ENCODE results near the gene EML1.
A peak's percentile ranks its signal among the peaks of the same experiment; 100 is the strongest.
"Not testable (repeated sequence)": the region's sequence is repeated elsewhere in the genome, so short reads cannot be mapped to it uniquely, and the experiment has no call there.

Gene EML1

GRCh38 chr14:99757331-99758070 lies 35.7 kb upstream of the EML1 start:
- no peak overlapping the region for H3K4me3 ChIP-seq (ENCODE audit: low read depth, low read length)
- H2AFZ ChIP-seq (ENCODE audit: low read length, unreplicated experiment) = no peak overlapping the region
- H3K4me1 ChIP-seq (ENCODE audit: control insufficient read depth, insufficient read depth, low read length, unreplicated experiment) = peaks cover 62% of the 10 kb centered on the region
- H3K79me2 ChIP-seq (ENCODE audit: control insufficient read depth, insufficient read depth, low read length, unreplicated experiment) = no peaks in the 10 kb centered on the region
- no peaks in the 10 kb centered on the region for H3K36me3 ChIP-seq (ENCODE audit: insufficient read depth, low read length)
- H3K27me3 ChIP-seq (ENCODE audit: insufficient read depth, low read length) = no peaks in the 10 kb centered on the region
- peak overlapping the region; percentile 88 for H3K27ac ChIP-seq (ENCODE audit: low read depth, low read length)

- Histone ChIP-seq H3K27ac (ENCODE audit: low read depth, low read length) (peak overlapping the region; percentile 88), H2AFZ (ENCODE audit: low read length, unreplicated experiment) (no peak overlapping the region), H3K4me1 (ENCODE audit: control insufficient read depth, insufficient read depth, low read length, unreplicated experiment) (peaks cover 55% of the 10 kb centered on the region), H3K79me2 (ENCODE audit: control insufficient read depth, insufficient read depth, low read length, unreplicated experiment) (no peaks in the 10 kb centered on the region), H3K27me3 (ENCODE audit: insufficient read depth, low read length) (no peaks in the 10 kb centered on the region), H3K36me3 (ENCODE audit: insufficient read depth, low read length) (no peaks in the 10 kb centered on the region), H3K4me3 (ENCODE audit: low read depth, low read length) (no peak overlapping the region)
Measured at GRCh38 chr14:99758121-99758821, 34.9 kb upstream of the EML1 start.

GRCh38 chr14:99758872-99759545 lies 34.2 kb upstream of the EML1 start:
- H3K36me3 ChIP-seq (ENCODE audit: insufficient read depth, low read length) = no peaks in the 10 kb centered on the region
- H3K4me3 ChIP-seq (ENCODE audit: low read depth, low read length) = no peak overlapping the region
- no peaks in the 10 kb centered on the region for H3K27me3 ChIP-seq (ENCODE audit: insufficient read depth, low read length)
- H2AFZ ChIP-seq (ENCODE audit: low read length, unreplicated experiment) = no peak overlapping the region
- H3K27ac ChIP-seq (ENCODE audit: low read depth, low read length) = no peak overlapping the region
- H3K79me2 ChIP-seq (ENCODE audit: control insufficient read depth, insufficient read depth, low read length, unreplicated experiment) = no peaks in the 10 kb centered on the region
- H3K4me1 ChIP-seq (ENCODE audit: control insufficient read depth, insufficient read depth, low read length, unreplicated experiment) = peaks cover 48% of the 10 kb centered on the region

- H3K4me1 ChIP-seq (ENCODE audit: control insufficient read depth, insufficient read depth, low read length, unreplicated experiment) = peaks cover 43% of the 10 kb centered on the region
- H3K36me3 ChIP-seq (ENCODE audit: insufficient read depth, low read length) = no peaks in the 10 kb centered on the region
- no peaks in the 10 kb centered on the region for H3K79me2 ChIP-seq (ENCODE audit: control insufficient read depth, insufficient read depth, low read length, unreplicated experiment)
- H3K27me3 ChIP-seq (ENCODE audit: insufficient read depth, low read length) = no peaks in the 10 kb centered on the region
- H3K4me3 ChIP-seq (ENCODE audit: low read depth, low read length) = no peak overlapping the region
- H2AFZ ChIP-seq (ENCODE audit: low read length, unreplicated experiment) = no peak overlapping the region
- no peak overlapping the region for H3K27ac ChIP-seq (ENCODE audit: low read depth, low read length)
Measured at GRCh38 chr14:99759546-99759925, 33.7 kb upstream of the EML1 start.

- Histone ChIP-seq H3K4me1 (ENCODE audit: control insufficient read depth, insufficient read depth, low read length, unreplicated experiment) (peaks cover 30% of the 10 kb centered on the region), H3K4me3 (ENCODE audit: low read depth, low read length) (no peak overlapping the region), H3K27ac (ENCODE audit: low read depth, low read length) (no peak overlapping the region), H3K79me2 (ENCODE audit: control insufficient read depth, insufficient read depth, low read length, unreplicated experiment) (no peaks in the 10 kb centered on the region), H3K36me3 (ENCODE audit: insufficient read depth, low read length) (no peaks in the 10 kb centered on the region), H2AFZ (ENCODE audit: low read length, unreplicated experiment) (no peak overlapping the region), H3K27me3 (ENCODE audit: insufficient read depth, low read length) (no peaks in the 10 kb centered on the region)
Measured at GRCh38 chr14:99760817-99761216, 32.4 kb upstream of the EML1 start.

- H2AFZ ChIP-seq (ENCODE audit: low read length, unreplicated experiment); H3K79me2 ChIP-seq (ENCODE audit: control insufficient read depth, insufficient read depth, low read length, unreplicated experiment); H3K36me3 ChIP-seq (ENCODE audit: insufficient read depth, low read length); H3K27ac ChIP-seq (ENCODE audit: low read depth, low read length); H3K27me3 ChIP-seq (ENCODE audit: insufficient read depth, low read length); H3K4me3 ChIP-seq (ENCODE audit: low read depth, low read length): not testable (repeated sequence)
- peaks cover 23% of the 10 kb centered on the region for H3K4me1 ChIP-seq (ENCODE audit: control insufficient read depth, insufficient read depth, low read length, unreplicated experiment)
Measured at GRCh38 chr14:99762911-99763310, 30.3 kb upstream of the EML1 start.

GRCh38 chr14:99763527-99764221 lies 29.5 kb upstream of the EML1 start:
- no peaks in the 10 kb centered on the region for H3K27me3 ChIP-seq (ENCODE audit: insufficient read depth, low read length)
- H3K27ac ChIP-seq (ENCODE audit: low read depth, low read length) = no peak overlapping the region
- no peak overlapping the region for H3K4me3 ChIP-seq (ENCODE audit: low read depth, low read length)
- no peaks in the 10 kb centered on the region for H3K36me3 ChIP-seq (ENCODE audit: insufficient read depth, low read length)
- no peaks in the 10 kb centered on the region for H3K79me2 ChIP-seq (ENCODE audit: control insufficient read depth, insufficient read depth, low read length, unreplicated experiment)
- H2AFZ ChIP-seq (ENCODE audit: low read length, unreplicated experiment) = no peak overlapping the region
- H3K4me1 ChIP-seq (ENCODE audit: control insufficient read depth, insufficient read depth, low read length, unreplicated experiment) = peaks cover 19% of the 10 kb centered on the region

GRCh38 chr14:99764222-99764706 lies 28.9 kb upstream of the EML1 start:
- Histone ChIP-seq H3K4me1 (ENCODE audit: control insufficient read depth, insufficient read depth, low read length, unreplicated experiment) (peaks cover 15% of the 10 kb centered on the region), H3K27ac (ENCODE audit: low read depth, low read length) (no peak overlapping the region)

GRCh38 chr14:99768381-99768780 lies 24.8 kb upstream of the EML1 start:
- H3K36me3 ChIP-seq (ENCODE audit: insufficient read depth, low read length) = no peaks in the 10 kb centered on the region
- H2AFZ ChIP-seq (ENCODE audit: low read length, unreplicated experiment) = no peak overlapping the region
- peaks cover 15% of the 10 kb centered on the region for H3K4me1 ChIP-seq (ENCODE audit: control insufficient read depth, insufficient read depth, low read length, unreplicated experiment)
- no peaks in the 10 kb centered on the region for H3K27me3 ChIP-seq (ENCODE audit: insufficient read depth, low read length)
- H3K79me2 ChIP-seq (ENCODE audit: control insufficient read depth, insufficient read depth, low read length, unreplicated experiment) = no peaks in the 10 kb centered on the region
- H3K4me3 ChIP-seq (ENCODE audit: low read depth, low read length) = no peak overlapping the region
- H3K27ac ChIP-seq (ENCODE audit: low read depth, low read length) = peak overlapping the region; percentile 84; the same call in 1 of the 2 replicates

More at GRCh38 chr14:99764222-99764706, 28.9 kb upstream of the EML1 start:
- no peaks in the 10 kb centered on the region for H3K79me2 ChIP-seq (ENCODE audit: control insufficient read depth, insufficient read depth, low read length, unreplicated experiment)
- no peaks in the 10 kb centered on the region for H3K27me3 ChIP-seq (ENCODE audit: insufficient read depth, low read length)
- no peaks in the 10 kb centered on the region for H3K36me3 ChIP-seq (ENCODE audit: insufficient read depth, low read length)
- H2AFZ ChIP-seq (ENCODE audit: low read length, unreplicated experiment) = no peak overlapping the region
- H3K4me3 ChIP-seq (ENCODE audit: low read depth, low read length) = no peak overlapping the region

- Histone ChIP-seq H3K27ac (ENCODE audit: low read depth, low read length) (no peak overlapping the region), H3K36me3 (ENCODE audit: insufficient read depth, low read length) (no peaks in the 10 kb centered on the region), H3K27me3 (ENCODE audit: insufficient read depth, low read length) (no peaks in the 10 kb centered on the region), H3K4me3 (ENCODE audit: low read depth, low read length) (no peak overlapping the region), H2AFZ (ENCODE audit: low read length, unreplicated experiment) (no peak overlapping the region), H3K79me2 (ENCODE audit: control insufficient read depth, insufficient read depth, low read length, unreplicated experiment) (no peaks in the 10 kb centered on the region), H3K4me1 (ENCODE audit: control insufficient read depth, insufficient read depth, low read length, unreplicated experiment) (peaks cover 15% of the 10 kb centered on the region)
Measured at GRCh38 chr14:99769123-99769522, 24.1 kb upstream of the EML1 start.

Measured in ACC112 (cell line).